RWPE2 (cell line): ENCODE measurements around the gene WASF3.

Experiments used
- ATAC-seq: fragments of 200-7000 bp; cut with Tn5 transposase; 3 replicates; pipeline ENCODE4 v1.9.1; 2021; ENCODE audit warnings: low read depth
- DNase-seq: peaks from one replicate; pipeline ENCODE4 v3.0.0-alpha.2; 2020; ENCODE audit warnings: low spot score
- H3K27ac ChIP-seq: fragments of 450-650 bp; 2 replicates; pipeline ENCODE4 v1.5.1; 2017; ENCODE audit warnings: mild to moderate bottlenecking; ENCODE audit not compliant: poor library complexity, severe bottlenecking
- H3K27me3 ChIP-seq: fragments of 250-450 bp; sonication (Bioruptor Pico); 2 replicates; pipeline ENCODE4 v1.5.1; 2021; ENCODE audit warnings: mild to moderate bottlenecking, moderate library complexity; ENCODE audit not compliant: insufficient read depth, poor library complexity, severe bottlenecking
- H3K36me3 ChIP-seq: fragments of 250-450 bp; sonication (Bioruptor Pico); 2 replicates; pipeline ENCODE4 v1.5.1; 2020; ENCODE audit warnings: low read depth, mild to moderate bottlenecking, moderate library complexity
- H3K4me1 ChIP-seq: fragments of 250-450 bp; sonication (Bioruptor Pico); 2 replicates; pipeline ENCODE4 v1.5.1; 2021; ENCODE audit warnings: mild to moderate bottlenecking, moderate library complexity; ENCODE audit not compliant: insufficient read depth, poor library complexity, severe bottlenecking
- H3K4me3 ChIP-seq: fragments of 250-450 bp; sonication (Bioruptor Pico); 2 replicates; pipeline ENCODE4 v1.5.1; 2021; ENCODE audit warnings: mild to moderate bottlenecking, moderate library complexity; ENCODE audit not compliant: severe bottlenecking
- H3K9me3 ChIP-seq: fragments of 250-450 bp; sonication (Bioruptor Pico); 2 replicates; pipeline ENCODE4 v1.5.1; 2021; ENCODE audit warnings: mild to moderate bottlenecking, moderate library complexity; ENCODE audit not compliant: severe bottlenecking
- TF ChIP-seq, protein P1 (sequence below): fragments of 450-650 bp; IDR thresholded peaks from one replicate; pipeline ENCODE4 v1.5.1; 2017; ENCODE audit warnings: mild to moderate bottlenecking, moderate library complexity; ENCODE audit not compliant: poor library complexity, severe bottlenecking

The WASF3 gene

GRCh38 chr13:26616126-26616525 lies 58.6 kb downstream of the WASF3 start:
- TF ChIP-seq, protein P1, sequence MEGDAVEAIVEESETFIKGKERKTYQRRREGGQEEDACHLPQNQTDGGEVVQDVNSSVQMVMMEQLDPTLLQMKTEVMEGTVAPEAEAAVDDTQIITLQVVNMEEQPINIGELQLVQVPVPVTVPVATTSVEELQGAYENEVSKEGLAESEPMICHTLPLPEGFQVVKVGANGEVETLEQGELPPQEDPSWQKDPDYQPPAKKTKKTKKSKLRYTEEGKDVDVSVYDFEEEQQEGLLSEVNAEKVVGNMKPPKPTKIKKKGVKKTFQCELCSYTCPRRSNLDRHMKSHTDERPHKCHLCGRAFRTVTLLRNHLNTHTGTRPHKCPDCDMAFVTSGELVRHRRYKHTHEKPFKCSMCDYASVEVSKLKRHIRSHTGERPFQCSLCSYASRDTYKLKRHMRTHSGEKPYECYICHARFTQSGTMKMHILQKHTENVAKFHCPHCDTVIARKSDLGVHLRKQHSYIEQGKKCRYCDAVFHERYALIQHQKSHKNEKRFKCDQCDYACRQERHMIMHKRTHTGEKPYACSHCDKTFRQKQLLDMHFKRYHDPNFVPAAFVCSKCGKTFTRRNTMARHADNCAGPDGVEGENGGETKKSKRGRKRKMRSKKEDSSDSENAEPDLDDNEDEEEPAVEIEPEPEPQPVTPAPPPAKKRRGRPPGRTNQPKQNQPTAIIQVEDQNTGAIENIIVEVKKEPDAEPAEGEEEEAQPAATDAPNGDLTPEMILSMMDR: no peak
- no peak for DNase-seq
- Histone ChIP-seq H3K9me3 (no peaks in the 10 kb centered on the region), H3K4me3 (no peak overlapping the region), H3K4me1 (peaks cover 29% of the 10 kb centered on the region), H3K27me3 (no peaks in the 10 kb centered on the region), H3K36me3 (no peaks in the 10 kb centered on the region; the same call in 1 of the 2 replicates), H3K27ac (peak overlapping the region; percentile 76)
- peak; percentile 99 for ATAC-seq

GRCh38 chr13:26618726-26619125 lies 61.2 kb downstream of the WASF3 start:
- DNase-seq (no peak), ATAC-seq (no peak)
- Histone ChIP-seq H3K27me3 (no peaks in the 10 kb centered on the region), H3K9me3 (no peaks in the 10 kb centered on the region), H3K36me3 (no peaks in the 10 kb centered on the region; the same call in 1 of the 2 replicates), H3K4me1 (peaks cover 29% of the 10 kb centered on the region), H3K4me3 (no peak overlapping the region), H3K27ac (no peak overlapping the region)
- TF ChIP-seq, protein P1: no peak

GRCh38 chr13:26619358-26619757 lies 61.9 kb downstream of the WASF3 start:
- DNase-seq (no peak), ATAC-seq (peak; percentile 38; the same call in 1 of the 3 replicates)
- H3K9me3 ChIP-seq: no peaks in the 10 kb centered on the region
- TF ChIP-seq, protein P1: no peak
- no peak overlapping the region for H3K27ac ChIP-seq
- no peaks in the 10 kb centered on the region for H3K27me3 ChIP-seq
- H3K4me1 ChIP-seq: peaks cover 29% of the 10 kb centered on the region
- H3K36me3 ChIP-seq: no peaks in the 10 kb centered on the region; the same call in 1 of the 2 replicates
- no peak overlapping the region for H3K4me3 ChIP-seq

- no peaks in the 10 kb centered on the region for H3K9me3 ChIP-seq
- no peak for DNase-seq
- H3K4me1 ChIP-seq: peaks cover 14% of the 10 kb centered on the region
- no peak overlapping the region for H3K27ac ChIP-seq
- no peaks in the 10 kb centered on the region; the same call in none of the 2 replicates for H3K36me3 ChIP-seq
- TF ChIP-seq, protein P1: no peak
- H3K27me3 ChIP-seq: no peaks in the 10 kb centered on the region
- ATAC-seq: no peak
- H3K4me3 ChIP-seq: no peak overlapping the region
Observed at GRCh38 chr13:26621731-26622401, 64.4 kb downstream of the WASF3 start.

DNA sequence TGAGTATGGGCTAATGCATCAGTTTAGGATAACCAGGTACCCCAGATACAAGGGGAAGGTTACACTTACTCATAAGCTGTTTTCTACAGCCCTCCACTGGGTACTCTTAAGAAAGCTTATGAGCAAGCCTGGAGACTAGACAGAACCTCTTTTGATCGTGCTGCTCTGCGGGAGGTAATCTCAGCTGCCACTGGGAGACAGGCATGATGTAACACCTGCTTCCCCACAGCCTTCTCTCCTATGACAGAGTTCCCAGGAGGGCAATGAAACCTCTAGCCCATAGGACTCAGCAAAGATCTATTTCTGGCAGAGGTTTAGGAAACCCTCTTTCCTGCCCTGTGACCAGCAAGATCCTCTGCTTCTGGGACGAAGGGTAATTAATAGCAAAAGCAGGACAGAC lies 65.6 kb downstream of the WASF3 start:
- DNase-seq (no peak), ATAC-seq (no peak)
- no peaks in the 10 kb centered on the region for H3K27me3 ChIP-seq
- H3K4me1 ChIP-seq: peaks cover 7% of the 10 kb centered on the region
- TF ChIP-seq, protein P1: no peak
- no peak overlapping the region for H3K4me3 ChIP-seq
- no peak overlapping the region for H3K27ac ChIP-seq
- no peaks in the 10 kb centered on the region for H3K9me3 ChIP-seq
- no peaks in the 10 kb centered on the region; the same call in none of the 2 replicates for H3K36me3 ChIP-seq
